SK-N-SH treated with all-trans-retinoic acid at 6 μM for 48 hours (cell line): Measurements from ENCODE around the gene CCDC88B.

Experiments used
- ATAC-seq: fragments of 200-7000 bp; cut with Tn5 transposase; 3 replicates; pipeline ENCODE4 v1.9.1; 2020; ENCODE audit warnings: mild to moderate bottlenecking, moderate library complexity
- ARNTL ChIP-seq: fragments of 450-650 bp; formaldehyde crosslinking; IDR thresholded peaks from 2 replicates; pipeline ENCODE4 v1.5.0; 2020; ENCODE audit warnings: low read depth, mild to moderate bottlenecking, moderate library complexity, borderline replicate concordance
- BACH2 ChIP-seq: fragments of 250-450 bp; sonication (Bioruptor Pico); IDR thresholded peaks from 2 replicates; pipeline ENCODE4 v1.9.0; 2021; ENCODE audit warnings: mild to moderate bottlenecking, borderline replicate concordance
- CREB5 ChIP-seq: fragments of 250-450 bp; sonication (Bioruptor Pico); IDR thresholded peaks from 2 replicates; pipeline ENCODE4 v1.5.1; 2020; ENCODE audit warnings: low read depth, mild to moderate bottlenecking, moderate library complexity
- CSDC2 ChIP-seq: fragments of 250-450 bp; sonication (Bioruptor Pico); IDR thresholded peaks from 2 replicates; pipeline ENCODE4 v1.5.0; 2020; ENCODE audit warnings: mild to moderate bottlenecking, moderate library complexity
- CSRNP3 ChIP-seq: fragments of 250-450 bp; sonication (Bioruptor Pico); IDR thresholded peaks from 2 replicates; pipeline ENCODE4 v1.5.1; 2021; ENCODE audit warnings: mild to moderate bottlenecking, moderate library complexity
- ESRRG ChIP-seq: fragments of 250-450 bp; sonication (Bioruptor Pico); IDR thresholded peaks from 2 replicates; pipeline ENCODE4 v1.6.1; 2021; ENCODE audit warnings: mild to moderate bottlenecking
- GLIS3 ChIP-seq: fragments of 250-450 bp; sonication (Bioruptor Pico); IDR thresholded peaks from 2 replicates; pipeline ENCODE4 v1.5.0; 2020; ENCODE audit warnings: mild to moderate bottlenecking, moderate library complexity
- ISL1 ChIP-seq: fragments of 250-450 bp; sonication (Bioruptor Pico); IDR thresholded peaks from 2 replicates; pipeline ENCODE4 v2.1.2; 2022; ENCODE audit warnings: mild to moderate bottlenecking, moderate library complexity
- OSR1 ChIP-seq: fragments of 250-450 bp; sonication (Bioruptor Pico); IDR thresholded peaks from 2 replicates; pipeline ENCODE4 v1.8.0; 2022; ENCODE audit warnings: moderate library complexity, mild to moderate bottlenecking, inconsistent platforms
- PATZ1 ChIP-seq: fragments of 250-450 bp; sonication (Bioruptor Pico); IDR thresholded peaks from 2 replicates; pipeline ENCODE4 v1.8.0; 2020; ENCODE audit warnings: mild to moderate bottlenecking, moderate library complexity, borderline replicate concordance
- PPARA ChIP-seq: fragments of 250-450 bp; sonication (Bioruptor Pico); IDR thresholded peaks from 2 replicates; pipeline ENCODE4 v1.5.0; 2020; ENCODE audit warnings: mild to moderate bottlenecking, borderline replicate concordance
- RARB ChIP-seq: fragments of 250-450 bp; sonication (Bioruptor Pico); IDR thresholded peaks from 2 replicates; pipeline ENCODE4 v1.8.0; 2021; ENCODE audit warnings: mild to moderate bottlenecking, moderate library complexity
- SNAI2 ChIP-seq: fragments of 250-450 bp; sonication (Bioruptor Pico); IDR thresholded peaks from 2 replicates; pipeline ENCODE4 v1.5.0; 2020; ENCODE audit warnings: mild to moderate bottlenecking, moderate library complexity
- TCF4 ChIP-seq: fragments of 250-450 bp; sonication (Bioruptor Pico); IDR thresholded peaks from 2 replicates; pipeline ENCODE4 v1.8.0; 2021; ENCODE audit warnings: mild to moderate bottlenecking, moderate library complexity, borderline replicate concordance
- TOX ChIP-seq: fragments of 250-450 bp; sonication (Bioruptor Pico); IDR thresholded peaks from 2 replicates; pipeline ENCODE4 v1.8.0; 2021; ENCODE audit warnings: mild to moderate bottlenecking, moderate library complexity, borderline replicate concordance
- TSHZ2 ChIP-seq: fragments of 250-450 bp; sonication (Bioruptor Pico); IDR thresholded peaks from 2 replicates; pipeline ENCODE4 v1.5.0; 2020; ENCODE audit warnings: mild to moderate bottlenecking, moderate library complexity
- ZC3H10 ChIP-seq: fragments of 250-450 bp; sonication (Bioruptor Pico); IDR thresholded peaks from 2 replicates; pipeline ENCODE4 v1.5.1; 2021; ENCODE audit warnings: mild to moderate bottlenecking, moderate library complexity
- ZFP3 ChIP-seq: fragments of 250-450 bp; sonication (Bioruptor Pico); IDR thresholded peaks from 2 replicates; pipeline ENCODE4 v1.5.0; 2020; ENCODE audit warnings: mild to moderate bottlenecking, moderate library complexity
- ZFP30 ChIP-seq: fragments of 450-650 bp; formaldehyde crosslinking; IDR thresholded peaks from 2 replicates; pipeline ENCODE4 v1.5.0; 2022; ENCODE audit warnings: mild to moderate bottlenecking, moderate library complexity
- ZNF565 ChIP-seq: fragments of 450-650 bp; formaldehyde crosslinking; conservative IDR thresholded peaks from 2 replicates; pipeline ENCODE4 v1.5.0; 2020; ENCODE audit warnings: low read depth, mild to moderate bottlenecking, moderate library complexity
- ZNF70 ChIP-seq: fragments of 450-650 bp; formaldehyde crosslinking; IDR thresholded peaks from 2 replicates; pipeline ENCODE4 v1.5.0; 2020; ENCODE audit warnings: mild to moderate bottlenecking, moderate library complexity
- ZNF8 ChIP-seq: fragments of 450-650 bp; formaldehyde crosslinking; IDR thresholded peaks from 2 replicates; pipeline ENCODE4 v1.5.0; 2020; ENCODE audit warnings: mild to moderate bottlenecking, moderate library complexity

Gene CCDC88B

GRCh38 chr11:64339754-64340408, at the start of gene CCDC88B:
Gene CCDC88B (plus strand): TSS chr11:64340204. CDS start chr11:64340267, 63 bp downstream.
- TF ChIP-seq TCF4 (CRISPR knock-in tag) (no peak), ZNF565 (CRISPR knock-in tag) (no peak)
- no peak for ATAC-seq

GRCh38 chr11:64290352-64291261, 49.4 kb upstream of the CCDC88B start:
- TF ChIP-seq ZFP3 = no peak
- TF ChIP-seq SNAI2 = no peak
- no peak for TF ChIP-seq TSHZ2 (CRISPR knock-in tag)
- TF ChIP-seq ARNTL (CRISPR knock-in tag) = no peak
- no peak for TF ChIP-seq CSDC2
- TF ChIP-seq CREB5 (CRISPR knock-in tag) = no peak
- no peak for TF ChIP-seq ISL1 (CRISPR knock-in tag)
- TF ChIP-seq CSRNP3 (CRISPR knock-in tag) = no peak
- TF ChIP-seq BACH2 (CRISPR knock-in tag) = no peak
- no peak for TF ChIP-seq PATZ1 (CRISPR knock-in tag)
- TF ChIP-seq ZC3H10 (CRISPR knock-in tag) = no peak
- no peak for TF ChIP-seq PPARA
- TF ChIP-seq TCF4 (CRISPR knock-in tag) = no peak
- no peak for ATAC-seq

GRCh38 chr11:64291262-64291751, 48.7 kb upstream of the CCDC88B start, which contains the start of gene KCNK4:
Gene KCNK4 (plus strand): TSS chr11:64291302. CDS start chr11:64293019, 1,717 bp downstream.
- no peak for TF ChIP-seq PPARA
- no peak for TF ChIP-seq PATZ1 (CRISPR knock-in tag)
- no peak for TF ChIP-seq ZNF70 (CRISPR knock-in tag)
- no peak for TF ChIP-seq GLIS3 (CRISPR knock-in tag)
- no peak for TF ChIP-seq ESRRG (CRISPR knock-in tag)
- no peak for TF ChIP-seq RARB
- no peak for TF ChIP-seq TOX
- no peak for TF ChIP-seq ZNF8 (CRISPR knock-in tag)
- TF ChIP-seq ARNTL (CRISPR knock-in tag) = no peak
- no peak for TF ChIP-seq OSR1 (CRISPR knock-in tag)
- no peak for TF ChIP-seq ZFP30
- TF ChIP-seq SNAI2 = no peak
- TF ChIP-seq ZFP3 = no peak
- no peak for TF ChIP-seq CREB5 (CRISPR knock-in tag)
- peak; percentile 9; the same call in 1 of the 3 replicates for ATAC-seq
